Astrocyte (in vitro differentiated cells and primary cell): ENCODE data around the gene ADCY1.

ENCODE experiments used
- EZH2 ChIP-seq: IDR thresholded peaks from 2 replicates; pipeline ENCODE4 v1.6.1; 2012; ENCODE audit warnings: mild to moderate bottlenecking, low read length, inconsistent platforms; ENCODE audit not compliant: insufficient read depth
- TF ChIP-seq, protein P1 (sequence below): IDR thresholded peaks from 2 replicates; pipeline ENCODE4 v1.5.1; 2011; ENCODE audit warnings: low read depth, mild to moderate bottlenecking, inconsistent platforms, low read length, moderate library complexity; ENCODE audit not compliant: insufficient read depth

DNA sequence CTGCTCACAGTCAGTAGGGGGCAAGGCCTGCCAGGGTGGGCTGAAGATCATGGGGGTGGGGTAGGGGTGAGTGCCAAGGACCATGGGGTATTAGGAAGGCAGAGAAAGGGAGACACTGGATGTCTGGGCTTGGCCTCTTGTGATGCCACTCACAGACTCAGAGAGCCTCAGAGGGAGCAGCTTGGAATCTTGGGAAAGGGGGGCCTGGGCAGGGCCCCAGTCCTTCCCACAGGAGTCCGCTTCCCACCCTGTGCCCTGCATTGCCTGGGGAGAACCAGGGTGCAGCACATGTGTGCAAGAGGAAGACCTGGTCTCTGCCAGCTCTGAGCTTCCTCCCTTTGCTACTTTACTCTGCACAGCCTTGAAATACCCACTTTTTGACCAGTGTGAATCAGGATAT is 4.3 kb downstream of the ADCY1 start:
- TF ChIP-seq EZH2, result no peak
- TF ChIP-seq, protein P1, sequence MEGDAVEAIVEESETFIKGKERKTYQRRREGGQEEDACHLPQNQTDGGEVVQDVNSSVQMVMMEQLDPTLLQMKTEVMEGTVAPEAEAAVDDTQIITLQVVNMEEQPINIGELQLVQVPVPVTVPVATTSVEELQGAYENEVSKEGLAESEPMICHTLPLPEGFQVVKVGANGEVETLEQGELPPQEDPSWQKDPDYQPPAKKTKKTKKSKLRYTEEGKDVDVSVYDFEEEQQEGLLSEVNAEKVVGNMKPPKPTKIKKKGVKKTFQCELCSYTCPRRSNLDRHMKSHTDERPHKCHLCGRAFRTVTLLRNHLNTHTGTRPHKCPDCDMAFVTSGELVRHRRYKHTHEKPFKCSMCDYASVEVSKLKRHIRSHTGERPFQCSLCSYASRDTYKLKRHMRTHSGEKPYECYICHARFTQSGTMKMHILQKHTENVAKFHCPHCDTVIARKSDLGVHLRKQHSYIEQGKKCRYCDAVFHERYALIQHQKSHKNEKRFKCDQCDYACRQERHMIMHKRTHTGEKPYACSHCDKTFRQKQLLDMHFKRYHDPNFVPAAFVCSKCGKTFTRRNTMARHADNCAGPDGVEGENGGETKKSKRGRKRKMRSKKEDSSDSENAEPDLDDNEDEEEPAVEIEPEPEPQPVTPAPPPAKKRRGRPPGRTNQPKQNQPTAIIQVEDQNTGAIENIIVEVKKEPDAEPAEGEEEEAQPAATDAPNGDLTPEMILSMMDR, result no peak
